ENCODE measurements around the gene ACTR1A.

GRCh38 chr10:102432162-102432950 is 70.2 kb downstream of the ACTR1A start, which contains the start of gene CUEDC2:
- TF ChIP-seq, protein P1, sequence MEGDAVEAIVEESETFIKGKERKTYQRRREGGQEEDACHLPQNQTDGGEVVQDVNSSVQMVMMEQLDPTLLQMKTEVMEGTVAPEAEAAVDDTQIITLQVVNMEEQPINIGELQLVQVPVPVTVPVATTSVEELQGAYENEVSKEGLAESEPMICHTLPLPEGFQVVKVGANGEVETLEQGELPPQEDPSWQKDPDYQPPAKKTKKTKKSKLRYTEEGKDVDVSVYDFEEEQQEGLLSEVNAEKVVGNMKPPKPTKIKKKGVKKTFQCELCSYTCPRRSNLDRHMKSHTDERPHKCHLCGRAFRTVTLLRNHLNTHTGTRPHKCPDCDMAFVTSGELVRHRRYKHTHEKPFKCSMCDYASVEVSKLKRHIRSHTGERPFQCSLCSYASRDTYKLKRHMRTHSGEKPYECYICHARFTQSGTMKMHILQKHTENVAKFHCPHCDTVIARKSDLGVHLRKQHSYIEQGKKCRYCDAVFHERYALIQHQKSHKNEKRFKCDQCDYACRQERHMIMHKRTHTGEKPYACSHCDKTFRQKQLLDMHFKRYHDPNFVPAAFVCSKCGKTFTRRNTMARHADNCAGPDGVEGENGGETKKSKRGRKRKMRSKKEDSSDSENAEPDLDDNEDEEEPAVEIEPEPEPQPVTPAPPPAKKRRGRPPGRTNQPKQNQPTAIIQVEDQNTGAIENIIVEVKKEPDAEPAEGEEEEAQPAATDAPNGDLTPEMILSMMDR (conservative IDR thresholded peaks at IDR 0.05) = no peak
- TF ChIP-seq ZFX (IDR thresholded peaks at IDR 0.05) = peak; percentile 88; the same call in 1 of the 2 replicates
